ENCODE measurements around the gene ZNF362.
"Not testable (repeated sequence)": the region's sequence is repeated elsewhere in the genome, so short reads cannot be mapped to it uniquely, and the experiment has no call there.

ZNF362 gene

GRCh38 chr1:33305016-33305415, 48.7 kb downstream of the ZNF362 start:
- H3K4me1 Mint-ChIP-seq (ENCODE audit: low read depth), result peaks cover 21% of the 10 kb centered on the region
- peaks cover 20% of the 10 kb centered on the region for H3K36me3 Mint-ChIP-seq (ENCODE audit: low read depth)
- no peak overlapping the region for H3K4me3 Mint-ChIP-seq
- peaks cover 17% of the 10 kb centered on the region for H3K9me3 Mint-ChIP-seq
- peaks cover 21% of the 10 kb centered on the region for H3K27me3 Mint-ChIP-seq (ENCODE audit: low read depth)
- DNase-seq (ENCODE audit: low spot score), result no peak
- H3K27ac Mint-ChIP-seq, result no peak overlapping the region

- H3K9me3 Mint-ChIP-seq, result peaks cover 17% of the 10 kb centered on the region
- DNase-seq (ENCODE audit: low spot score), result no peak
Observed at GRCh38 chr1:33305816-33306652, 49.7 kb downstream of the ZNF362 start.

GRCh38 chr1:33306653-33307493, 50.6 kb downstream of the ZNF362 start:
- Mint-ChIP-seq H3K36me3 (ENCODE audit: low read depth) (peaks cover 15% of the 10 kb centered on the region), H3K27ac (no peak overlapping the region), H3K9me3 (peaks cover 11% of the 10 kb centered on the region), H3K4me3 (no peak overlapping the region), H3K27me3 (ENCODE audit: low read depth) (peaks cover 24% of the 10 kb centered on the region), H3K4me1 (ENCODE audit: low read depth) (peaks cover 21% of the 10 kb centered on the region)
- no peak for DNase-seq (ENCODE audit: low spot score)

More at GRCh38 chr1:33305816-33306652, 49.7 kb downstream of the ZNF362 start:
- Mint-ChIP-seq H3K36me3 (ENCODE audit: low read depth) (peaks cover 17% of the 10 kb centered on the region), H3K4me1 (ENCODE audit: low read depth) (peaks cover 21% of the 10 kb centered on the region), H3K27me3 (ENCODE audit: low read depth) (peaks cover 21% of the 10 kb centered on the region), H3K27ac (no peak overlapping the region), H3K4me3 (no peak overlapping the region)

- H3K4me1 Mint-ChIP-seq (ENCODE audit: low read depth), result peaks cover 16% of the 10 kb centered on the region
- H3K27me3 Mint-ChIP-seq (ENCODE audit: low read depth), result peaks cover 24% of the 10 kb centered on the region
- peaks cover 7% of the 10 kb centered on the region for H3K9me3 Mint-ChIP-seq
- H3K4me3 Mint-ChIP-seq, result no peak overlapping the region
- H3K36me3 Mint-ChIP-seq (ENCODE audit: low read depth), result peaks cover 9% of the 10 kb centered on the region
- DNase-seq (ENCODE audit: low spot score), result no peak
- no peak overlapping the region for H3K27ac Mint-ChIP-seq
Observed at GRCh38 chr1:33307494-33307864, 51.2 kb downstream of the ZNF362 start.

GRCh38 chr1:33309351-33309750, 53.1 kb downstream of the ZNF362 start:
- H3K4me1 Mint-ChIP-seq (ENCODE audit: low read depth); H3K9me3 Mint-ChIP-seq; H3K27ac Mint-ChIP-seq; H3K36me3 Mint-ChIP-seq (ENCODE audit: low read depth); DNase-seq (ENCODE audit: low spot score); H3K4me3 Mint-ChIP-seq: not testable (repeated sequence)
- H3K27me3 Mint-ChIP-seq (ENCODE audit: low read depth), result peaks cover 24% of the 10 kb centered on the region

- no peak overlapping the region for H3K27ac Mint-ChIP-seq
- DNase-seq (ENCODE audit: low spot score), result no peak
- peaks cover 5% of the 10 kb centered on the region for H3K4me1 Mint-ChIP-seq (ENCODE audit: low read depth)
- peaks cover 16% of the 10 kb centered on the region for H3K27me3 Mint-ChIP-seq (ENCODE audit: low read depth)
- no peak overlapping the region for H3K4me3 Mint-ChIP-seq
- H3K36me3 Mint-ChIP-seq (ENCODE audit: low read depth), result no peaks in the 10 kb centered on the region
- no peaks in the 10 kb centered on the region for H3K9me3 Mint-ChIP-seq
Observed at GRCh38 chr1:33310702-33311101, 54.4 kb downstream of the ZNF362 start.

- Mint-ChIP-seq H3K27ac (no peak overlapping the region), H3K9me3 (no peaks in the 10 kb centered on the region), H3K36me3 (ENCODE audit: low read depth) (no peaks in the 10 kb centered on the region), H3K4me1 (ENCODE audit: low read depth) (peaks cover 3% of the 10 kb centered on the region), H3K4me3 (no peak overlapping the region), H3K27me3 (ENCODE audit: low read depth) (peaks cover 8% of the 10 kb centered on the region)
- no peak for DNase-seq (ENCODE audit: low spot score)
Observed at GRCh38 chr1:33311706-33312412, 55.6 kb downstream of the ZNF362 start.

GRCh38 chr1:33312413-33312749, 56.1 kb downstream of the ZNF362 start:
- Mint-ChIP-seq H3K27ac (no peak overlapping the region), H3K27me3 (ENCODE audit: low read depth) (peaks cover 10% of the 10 kb centered on the region), H3K36me3 (ENCODE audit: low read depth) (no peaks in the 10 kb centered on the region), H3K4me3 (no peak overlapping the region), H3K9me3 (no peaks in the 10 kb centered on the region), H3K4me1 (ENCODE audit: low read depth) (peaks cover 3% of the 10 kb centered on the region)
- DNase-seq (ENCODE audit: low spot score), result no peak

- peaks cover 9% of the 10 kb centered on the region for H3K27me3 Mint-ChIP-seq (ENCODE audit: low read depth)
- no peak overlapping the region for H3K27ac Mint-ChIP-seq
- no peak overlapping the region for H3K4me3 Mint-ChIP-seq
- no peak for DNase-seq (ENCODE audit: low spot score)
- H3K4me1 Mint-ChIP-seq (ENCODE audit: low read depth), result peaks cover 3% of the 10 kb centered on the region
- no peaks in the 10 kb centered on the region for H3K9me3 Mint-ChIP-seq
- peaks cover 1% of the 10 kb centered on the region for H3K36me3 Mint-ChIP-seq (ENCODE audit: low read depth)
Observed at GRCh38 chr1:33314416-33314815, 58.1 kb downstream of the ZNF362 start.

GRCh38 chr1:33316601-33317000, 60.3 kb downstream of the ZNF362 start:
- no peak overlapping the region for H3K4me3 Mint-ChIP-seq
- H3K27me3 Mint-ChIP-seq (ENCODE audit: low read depth), result peaks cover 6% of the 10 kb centered on the region
- no peaks in the 10 kb centered on the region for H3K9me3 Mint-ChIP-seq
- H3K4me1 Mint-ChIP-seq (ENCODE audit: low read depth), result peaks cover 3% of the 10 kb centered on the region
- no peak for DNase-seq (ENCODE audit: low spot score)
- H3K27ac Mint-ChIP-seq, result no peak overlapping the region
- H3K36me3 Mint-ChIP-seq (ENCODE audit: low read depth), result peaks cover 1% of the 10 kb centered on the region

GRCh38 chr1:33317354-33317753, 61.1 kb downstream of the ZNF362 start:
- Mint-ChIP-seq H3K27me3 (ENCODE audit: low read depth) (peaks cover 6% of the 10 kb centered on the region), H3K27ac (no peak overlapping the region)

GRCh38 chr1:33317946-33318345, 61.7 kb downstream of the ZNF362 start:
- peaks cover 6% of the 10 kb centered on the region for H3K27me3 Mint-ChIP-seq (ENCODE audit: low read depth)
- no peaks in the 10 kb centered on the region for H3K9me3 Mint-ChIP-seq
- peaks cover 3% of the 10 kb centered on the region for H3K4me1 Mint-ChIP-seq (ENCODE audit: low read depth)
- DNase-seq (ENCODE audit: low spot score), result no peak
- no peak overlapping the region for H3K4me3 Mint-ChIP-seq
- H3K36me3 Mint-ChIP-seq (ENCODE audit: low read depth), result peaks cover 1% of the 10 kb centered on the region
- no peak overlapping the region for H3K27ac Mint-ChIP-seq

More at GRCh38 chr1:33317354-33317753, 61.1 kb downstream of the ZNF362 start:
- Mint-ChIP-seq H3K36me3 (ENCODE audit: low read depth) (peaks cover 1% of the 10 kb centered on the region), H3K4me3 (no peak overlapping the region), H3K9me3 (no peaks in the 10 kb centered on the region), H3K4me1 (ENCODE audit: low read depth) (peaks cover 3% of the 10 kb centered on the region)
- no peak for DNase-seq (ENCODE audit: low spot score)

- Mint-ChIP-seq H3K27ac (no peak overlapping the region), H3K36me3 (ENCODE audit: low read depth) (peaks cover 1% of the 10 kb centered on the region), H3K4me3 (no peak overlapping the region), H3K9me3 (no peaks in the 10 kb centered on the region), H3K27me3 (ENCODE audit: low read depth) (peaks cover 6% of the 10 kb centered on the region), H3K4me1 (ENCODE audit: low read depth) (peaks cover 3% of the 10 kb centered on the region)
- DNase-seq (ENCODE audit: low spot score), result no peak
Observed at GRCh38 chr1:33319186-33319948, 63.1 kb downstream of the ZNF362 start.

All from T-helper 2 cell treated with Interferon-gamma antibody and Interleukin-4, amounts not matched to agents 5 μg/mL and 100 μg/mL, for 36 hours (primary cell).